NCI-H748 (cell line): ENCODE data around the gene CETN1.
A peak's percentile ranks its signal among the peaks of the same experiment; 100 is the strongest.

Source experiments
- DNase-seq: peaks from one replicate; lab custom pipeline; 2025; ENCODE audit not compliant: unreplicated experiment; lab: John Stamatoyannopoulos, UW

CETN1 gene

GRCh38 chr18:576924-577323 lies 3.3 kb upstream of the CETN1 start:
- no peak for DNase-seq

- no peak for DNase-seq
Observed at GRCh38 chr18:577643-578375, 2.4 kb upstream of the CETN1 start.

GRCh38 chr18:579238-579637 lies 942 bp upstream of the CETN1 start:
- no peak for DNase-seq

GRCh38 chr18:581096-581495 lies 916 bp downstream of the CETN1 start:
- no peak for DNase-seq

GRCh38 chr18:582465-582864 lies 2.3 kb downstream of the CETN1 start:
- DNase-seq, result no peak

GRCh38 chr18:595068-595467 lies 14.9 kb downstream of the CETN1 start:
- no peak for DNase-seq

- DNase-seq, result no peak
Observed at GRCh38 chr18:595571-595970, 15.4 kb downstream of the CETN1 start.

GRCh38 chr18:596288-596881 lies 16.2 kb downstream of the CETN1 start:
- peak; percentile 88 for DNase-seq

GRCh38 chr18:598124-598589 lies 18.0 kb downstream of the CETN1 start:
- DNase-seq, result no peak

GRCh38 chr18:600107-600506 lies 19.9 kb downstream of the CETN1 start:
- no peak for DNase-seq

GRCh38 chr18:604771-605170 lies 24.6 kb downstream of the CETN1 start:
- DNase-seq, result no peak

GRCh38 chr18:607930-608329 lies 27.8 kb downstream of the CETN1 start:
- DNase-seq, result no peak

- no peak for DNase-seq
Observed at GRCh38 chr18:610214-610928, 30.2 kb downstream of the CETN1 start.

GRCh38 chr18:612156-612555 lies 32.0 kb downstream of the CETN1 start:
- DNase-seq, result no peak

- DNase-seq, result no peak
Observed at GRCh38 chr18:614193-614592, 34.0 kb downstream of the CETN1 start.

- DNase-seq, result no peak
Observed at GRCh38 chr18:615092-615521, 34.9 kb downstream of the CETN1 start.

GRCh38 chr18:615773-616172 lies 35.6 kb downstream of the CETN1 start:
- DNase-seq, result no peak

- DNase-seq, result peak; percentile 54
Observed at GRCh38 chr18:616380-616995, 36.3 kb downstream of the CETN1 start.

GRCh38 chr18:617970-618504 lies 37.9 kb downstream of the CETN1 start:
- DNase-seq, result no peak

GRCh38 chr18:618618-619017 lies 38.4 kb downstream of the CETN1 start:
- no peak for DNase-seq

GRCh38 chr18:621291-622043 lies 41.3 kb downstream of the CETN1 start:
- DNase-seq, result no peak
